Epithelial cell of proximal tubule (primary cell): Measurements from ENCODE around the gene TRPC6. TPM values are rescaled to one million over a fixed set of nuclear protein-coding genes. Genes with fewer than 3 reads are reported as not detected.
"Not testable (repeated sequence)": the region's sequence is repeated elsewhere in the genome, so short reads cannot be mapped to it uniquely, and the experiment has no call there.

ENCODE experiments used
- DNase-seq: peaks from one replicate; pipeline ENCODE4 v3.0.0-alpha.2; 2011; ENCODE audit warnings: low read depth
- H3K4me3 ChIP-seq: 2 replicates; pipeline ENCODE4 v1.5.1; 2011; ENCODE audit warnings: low read depth, mild to moderate bottlenecking, low read length
- CTCF ChIP-seq: conservative IDR thresholded peaks from 2 replicates; pipeline ENCODE4 v1.5.1; 2012; ENCODE audit warnings: low read depth, mild to moderate bottlenecking, low read length
- total RNA-seq: library from RNA; depleted of rRNA; stranded (reverse); fragments of >200 nt; gene quantifications from 2 replicates; pipeline ENCODE4 v1.2.3, GENCODE V29; 2015

The TRPC6 gene
- total RNA-seq, 1 donor from 2014 or later, result 0.35 TPM

- DNase-seq, result no peak
- H3K4me3 ChIP-seq, result no peak overlapping the region
- no peak for TF ChIP-seq CTCF
Observed at GRCh38 chr11:101477926-101478325, 105.9 kb downstream of the TRPC6 start.

- DNase-seq, result no peak
- no peak overlapping the region for H3K4me3 ChIP-seq
- TF ChIP-seq CTCF, result no peak
Observed at GRCh38 chr11:101476191-101476590, 107.6 kb downstream of the TRPC6 start.

GRCh38 chr11:101475699-101476098 is 108.1 kb downstream of the TRPC6 start:
- no peak for DNase-seq
- H3K4me3 ChIP-seq, result no peak overlapping the region
- no peak for TF ChIP-seq CTCF

GRCh38 chr11:101474666-101475065 is 109.1 kb downstream of the TRPC6 start:
- no peak for TF ChIP-seq CTCF
- no peak for DNase-seq
- H3K4me3 ChIP-seq, result no peak overlapping the region

- no peak for DNase-seq
- TF ChIP-seq CTCF, result no peak
- H3K4me3 ChIP-seq, result no peak overlapping the region
Observed at GRCh38 chr11:101470881-101471520, 112.8 kb downstream of the TRPC6 start.

- no peak for DNase-seq
- no peak overlapping the region for H3K4me3 ChIP-seq
- TF ChIP-seq CTCF, result no peak
Observed at GRCh38 chr11:101470419-101470818, 113.4 kb downstream of the TRPC6 start.

- no peak overlapping the region for H3K4me3 ChIP-seq
- TF ChIP-seq CTCF, result no peak
- no peak for DNase-seq
Observed at GRCh38 chr11:101466352-101466751, 117.5 kb downstream of the TRPC6 start.

GRCh38 chr11:101464388-101464787 is 119.4 kb downstream of the TRPC6 start:
- DNase-seq, H3K4me3 ChIP-seq: not testable (repeated sequence)
